Testis (tissue), 2 donors: ENCODE measurements around the gene CCDC154.

Experiments used
- POLR2A ChIP-seq: fragments of 450-650 bp; IDR thresholded peaks from one replicate; pipeline ENCODE4 v1.6.1; 2017; ENCODE audit warnings: antibody characterized with exemption, mild to moderate bottlenecking, moderate library complexity
- TF ChIP-seq, protein P1 (sequence below), 3 experiments: fragments of 450-650 bp in 2 of 3; fragments of 200-600 bp in 1 of 3; sonication (generic) in 1 of 3; IDR thresholded peaks; one replicate each; pipeline ENCODE4 v1.5.1; 2016 to 2019; ENCODE audit warnings: antibody characterized with exemption in 3 of 3, mild to moderate bottlenecking in 2 of 3, moderate library complexity in 1 of 3

DNA sequence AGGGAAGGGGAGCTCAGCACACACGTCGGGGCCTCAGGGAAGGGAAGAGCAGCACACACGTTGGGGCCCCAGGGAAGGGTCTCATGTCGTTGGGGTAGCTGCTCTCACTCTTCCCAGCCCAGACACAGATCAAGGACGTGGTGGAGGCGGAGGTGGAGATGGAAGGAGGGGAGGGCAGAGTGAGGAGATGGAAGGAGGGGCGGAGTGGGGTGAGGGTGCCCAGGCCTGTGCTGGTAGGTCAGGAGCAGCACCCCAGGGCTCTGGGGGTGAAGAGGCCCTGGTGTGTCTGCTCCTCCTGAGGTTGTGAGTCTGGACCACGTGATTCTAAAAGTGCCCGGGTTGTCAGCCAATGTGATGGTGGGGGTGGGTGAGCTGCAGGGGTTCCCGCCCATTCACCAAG is 15.6 kb upstream of the CCDC154 start:
- TF ChIP-seq POLR2A, result no peak
- TF ChIP-seq, protein P1, sequence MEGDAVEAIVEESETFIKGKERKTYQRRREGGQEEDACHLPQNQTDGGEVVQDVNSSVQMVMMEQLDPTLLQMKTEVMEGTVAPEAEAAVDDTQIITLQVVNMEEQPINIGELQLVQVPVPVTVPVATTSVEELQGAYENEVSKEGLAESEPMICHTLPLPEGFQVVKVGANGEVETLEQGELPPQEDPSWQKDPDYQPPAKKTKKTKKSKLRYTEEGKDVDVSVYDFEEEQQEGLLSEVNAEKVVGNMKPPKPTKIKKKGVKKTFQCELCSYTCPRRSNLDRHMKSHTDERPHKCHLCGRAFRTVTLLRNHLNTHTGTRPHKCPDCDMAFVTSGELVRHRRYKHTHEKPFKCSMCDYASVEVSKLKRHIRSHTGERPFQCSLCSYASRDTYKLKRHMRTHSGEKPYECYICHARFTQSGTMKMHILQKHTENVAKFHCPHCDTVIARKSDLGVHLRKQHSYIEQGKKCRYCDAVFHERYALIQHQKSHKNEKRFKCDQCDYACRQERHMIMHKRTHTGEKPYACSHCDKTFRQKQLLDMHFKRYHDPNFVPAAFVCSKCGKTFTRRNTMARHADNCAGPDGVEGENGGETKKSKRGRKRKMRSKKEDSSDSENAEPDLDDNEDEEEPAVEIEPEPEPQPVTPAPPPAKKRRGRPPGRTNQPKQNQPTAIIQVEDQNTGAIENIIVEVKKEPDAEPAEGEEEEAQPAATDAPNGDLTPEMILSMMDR (IDR thresholded peaks at IDR 0.05), result no peak
